Right lung (tissue), 5 donors: Measurements from ENCODE around the gene SRSF8. TPM values are rescaled to one million over a fixed set of nuclear protein-coding genes. Genes with fewer than 3 reads are reported as not detected.

Source experiments
- polyA plus RNA-seq, 5 donors: library from polyadenylated mRNA; unstranded; fragments of 120-200 nt; gene quantifications; one replicate each; pipeline versions ENCODE4 v1.2.1 to v1.2.3, GENCODE V29; 2013; ENCODE audit warnings: inconsistent platforms in 1 of 5, low replicate concordance in 1 of 5; ENCODE audit not compliant: insufficient read length in 5 of 5, insufficient read depth in 1 of 5

The SRSF8 gene
- polyA plus RNA-seq, 5 donors, result 42.7 to 52.5 (median 45.2) TPM

Other genes starting within 250 kb of the SRSF8 start
- gene CWC15, start 93.4 kb upstream of the SRSF8 start, polyA plus RNA-seq, result 100 to 1,000 TPM; 100 to 118 (median 110) TPM
- 1 to 10 TPM; 1.8 to 2.2 (median 2.0) TPM for gene KDM4D, start 93.2 kb upstream of the SRSF8 start, polyA plus RNA-seq
- under 1 TPM; 0.15 to 0.40 (median 0.23) TPM for gene KDM4E, start 41.7 kb upstream of the SRSF8 start, polyA plus RNA-seq
- gene KDM4F, start 17.5 kb upstream of the SRSF8 start, polyA plus RNA-seq, result not detected
- gene ENDOD1, start 22.9 kb downstream of the SRSF8 start, polyA plus RNA-seq, result 10 to 100 TPM; 22.8 to 28.5 (median 25.3) TPM
- gene SESN3, start 164.3 kb downstream of the SRSF8 start, polyA plus RNA-seq, result 10 to 100 TPM; 49.9 to 85.3 (median 74.2) TPM